ENCODE data around the gene NANS. TPM values are rescaled to one million over a fixed set of nuclear protein-coding genes. Genes with fewer than 3 reads are reported as not detected.

The NANS gene
- total RNA-seq, 1 donor from 2014 or later = 44.4 TPM

DNA sequence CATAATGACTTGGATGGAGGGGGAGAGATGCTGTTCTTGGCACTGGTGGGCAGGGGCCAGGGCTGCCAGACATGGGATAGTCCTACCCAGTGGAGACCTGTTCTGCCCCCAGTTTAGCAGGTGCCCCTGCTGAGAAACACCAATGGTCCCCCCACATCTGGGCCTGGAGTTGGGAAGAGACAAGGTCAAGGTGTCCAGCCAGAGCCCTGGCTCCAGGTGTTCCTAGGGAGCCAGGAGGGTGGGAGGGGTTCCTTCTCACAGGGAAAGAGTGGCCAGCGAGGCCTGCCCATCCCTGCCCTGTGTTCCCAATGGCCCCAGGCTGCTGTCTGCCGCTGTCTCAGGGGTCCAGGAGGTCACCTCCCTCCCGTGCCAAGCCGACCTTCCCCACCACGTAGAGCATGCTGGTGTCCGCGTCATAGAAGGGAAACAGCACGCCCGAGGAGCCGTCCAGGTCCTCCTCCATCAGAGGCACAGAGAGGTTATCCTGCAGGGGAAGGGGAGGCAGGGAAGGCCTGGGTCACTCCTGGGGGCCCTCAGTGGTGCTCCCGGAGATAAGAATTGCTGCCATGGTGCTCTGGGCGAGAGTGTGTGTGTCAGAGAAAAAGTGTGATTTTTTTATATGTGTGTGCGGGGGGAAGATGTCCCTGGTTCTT lies 74.2 kb downstream of the NANS start:
- Mint-ChIP-seq H3K9me3 (ENCODE audit: unreplicated experiment) (no peaks in the 10 kb centered on the region), H3K4me3 (ENCODE audit: unreplicated experiment) (no peak overlapping the region), H3K4me1 (ENCODE audit: low read depth, unreplicated experiment) (peaks cover 3% of the 10 kb centered on the region), H3K27ac (ENCODE audit: unreplicated experiment) (no peak overlapping the region), H3K27me3 (ENCODE audit: low read depth, unreplicated experiment) (peaks cover 12% of the 10 kb centered on the region), H3K36me3 (ENCODE audit: low read depth, unreplicated experiment) (peaks cover 18% of the 10 kb centered on the region)
- Histone ChIP-seq H3K36me3 (ENCODE audit: insufficient read depth, low read length) (no peaks in the 10 kb centered on the region), H3K27me3 (ENCODE audit: insufficient read depth, low read length) (peaks cover 3% of the 10 kb centered on the region), H3K9me3 (ENCODE audit: insufficient read depth, low read depth, low read length) (no peaks in the 10 kb centered on the region), H3K79me2 (ENCODE audit: insufficient read depth, low read length) (no peaks in the 10 kb centered on the region), H3K4me2 (ENCODE audit: low read length) (no peak overlapping the region), H3K9ac (ENCODE audit: low read length) (no peak overlapping the region), H4K20me1 (ENCODE audit: insufficient read depth, low read length) (no peaks in the 10 kb centered on the region), H2AFZ (ENCODE audit: low read depth, low read length) (no peak overlapping the region), H3K27ac (ENCODE audit: low read depth, low read length) (no peak overlapping the region), H3K4me1 (ENCODE audit: insufficient read depth, low read length) (no peaks in the 10 kb centered on the region), H3K4me3 (ENCODE audit: insufficient read depth, low read depth, low read length) (no peak overlapping the region)
- FAIRE-seq (no peak), DNase-seq (ENCODE audit: low read depth) (no peak)
- no peak for TF ChIP-seq EZH2 (IDR thresholded peaks at IDR 0.05; ENCODE audit: insufficient read depth, low read length)
- TF ChIP-seq CTCF (IDR thresholded peaks at IDR 0.05; ENCODE audit: insufficient read depth, low read depth, low read length) = no peak

DNA sequence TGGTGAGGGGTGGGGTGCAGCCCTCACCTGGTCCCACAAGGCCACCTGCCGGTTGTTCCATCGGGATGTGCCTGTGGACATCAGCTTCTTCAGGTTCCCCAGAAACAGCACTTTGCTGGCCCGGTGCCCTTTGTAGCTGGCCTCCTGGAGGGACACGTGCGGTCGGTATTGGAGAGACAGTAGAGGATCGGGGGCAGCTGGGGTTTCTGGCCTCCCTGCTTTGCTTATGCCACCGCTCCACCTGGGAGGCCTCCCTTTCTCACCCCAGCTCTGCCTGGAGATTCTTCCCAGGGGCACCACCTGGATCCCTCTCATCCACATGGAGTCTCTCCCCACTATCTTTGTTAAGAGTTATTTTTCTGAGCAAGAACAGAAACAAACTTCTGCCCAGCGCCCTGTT lies 75.6 kb downstream of the NANS start:
- no peak for FAIRE-seq

More for the DNA sequence above, 75.6 kb downstream of the NANS start:
- DNase-seq (ENCODE audit: low read depth) = no peak
- Histone ChIP-seq H3K36me3 (ENCODE audit: insufficient read depth, low read length) (no peaks in the 10 kb centered on the region), H4K20me1 (ENCODE audit: insufficient read depth, low read length) (no peaks in the 10 kb centered on the region), H3K9me3 (ENCODE audit: insufficient read depth, low read depth, low read length) (no peaks in the 10 kb centered on the region), H3K9ac (ENCODE audit: low read length) (no peak overlapping the region), H3K79me2 (ENCODE audit: insufficient read depth, low read length) (no peaks in the 10 kb centered on the region), H3K4me1 (ENCODE audit: insufficient read depth, low read length) (no peaks in the 10 kb centered on the region), H3K27ac (ENCODE audit: low read depth, low read length) (no peak overlapping the region), H2AFZ (ENCODE audit: low read depth, low read length) (no peak overlapping the region), H3K4me3 (ENCODE audit: insufficient read depth, low read depth, low read length) (no peak overlapping the region), H3K27me3 (ENCODE audit: insufficient read depth, low read length) (peaks cover 6% of the 10 kb centered on the region), H3K4me2 (ENCODE audit: low read length) (no peak overlapping the region)
- Mint-ChIP-seq H3K4me1 (ENCODE audit: low read depth, unreplicated experiment) (peaks cover 3% of the 10 kb centered on the region), H3K27me3 (ENCODE audit: low read depth, unreplicated experiment) (peaks cover 12% of the 10 kb centered on the region), H3K4me3 (ENCODE audit: unreplicated experiment) (no peak overlapping the region), H3K9me3 (ENCODE audit: unreplicated experiment) (no peaks in the 10 kb centered on the region), H3K36me3 (ENCODE audit: low read depth, unreplicated experiment) (peaks cover 16% of the 10 kb centered on the region), H3K27ac (ENCODE audit: unreplicated experiment) (no peak overlapping the region)
- TF ChIP-seq EZH2 (IDR thresholded peaks at IDR 0.05; ENCODE audit: insufficient read depth, low read length) (no peak), CTCF (IDR thresholded peaks at IDR 0.05; ENCODE audit: insufficient read depth, low read depth, low read length) (no peak)

Other genes with a start within 250 kb of the NANS start
- gene FOXE1, start 203.5 kb upstream of the NANS start, total RNA-seq = 0.07 and 0.45 TPM in 2 replicates
- 8.5 and 8.8 TPM in 2 replicates for gene TRMO, start 134.2 kb upstream of the NANS start, total RNA-seq
- gene HEMGN, start 118.6 kb upstream of the NANS start, total RNA-seq = not detected in 2 replicates
- gene ANP32B, start 73.4 kb upstream of the NANS start, total RNA-seq = 78.3 and 98.5 TPM in 2 replicates
- 34.1 and 37.6 TPM in 2 replicates for gene TRIM14, start 62.5 kb downstream of the NANS start, total RNA-seq
- gene CORO2A, start 135.9 kb downstream of the NANS start, total RNA-seq = 11.1 TPM in 2 replicates
- 9.6 and 10.2 TPM in 2 replicates for gene TBC1D2, start 198.9 kb downstream of the NANS start, total RNA-seq